ENCODE results near the gene PNMA8B. TPM values are rescaled to one million over a fixed set of nuclear protein-coding genes. Genes with fewer than 3 reads are reported as not detected.

The PNMA8B gene
- total RNA-seq, 1 donor from 2014 or later: 2.4 TPM

DNA sequence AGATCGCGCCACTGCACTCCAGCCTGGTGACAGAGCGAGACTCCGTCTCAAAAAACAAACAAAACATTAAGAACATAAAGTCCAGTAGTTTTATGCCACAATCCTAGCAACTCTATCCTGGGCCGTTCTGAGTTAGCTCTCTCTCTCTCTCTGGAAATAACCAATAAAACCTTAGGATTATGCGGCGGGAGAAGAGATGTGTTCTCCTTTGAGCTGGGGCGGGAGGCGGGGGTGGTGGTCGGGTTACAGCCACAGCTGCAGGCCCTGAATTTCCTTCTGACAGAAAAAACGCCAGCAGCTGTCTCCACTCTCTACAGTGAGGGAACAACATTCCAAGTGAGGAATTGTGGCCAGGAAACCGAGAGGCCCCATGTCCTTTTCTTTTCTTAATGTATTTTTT lies 15.3 kb downstream of the PNMA8B start:
- DNase-seq (ENCODE audit: extremely low spot score, unreplicated experiment): no peak
- peaks cover 35% of the 10 kb centered on the region for H3K4me1 Mint-ChIP-seq (ENCODE audit: unreplicated experiment)

GRCh38 chr19:46478356-46478986 lies 17.2 kb downstream of the PNMA8B start:
- TF ChIP-seq, protein P1, sequence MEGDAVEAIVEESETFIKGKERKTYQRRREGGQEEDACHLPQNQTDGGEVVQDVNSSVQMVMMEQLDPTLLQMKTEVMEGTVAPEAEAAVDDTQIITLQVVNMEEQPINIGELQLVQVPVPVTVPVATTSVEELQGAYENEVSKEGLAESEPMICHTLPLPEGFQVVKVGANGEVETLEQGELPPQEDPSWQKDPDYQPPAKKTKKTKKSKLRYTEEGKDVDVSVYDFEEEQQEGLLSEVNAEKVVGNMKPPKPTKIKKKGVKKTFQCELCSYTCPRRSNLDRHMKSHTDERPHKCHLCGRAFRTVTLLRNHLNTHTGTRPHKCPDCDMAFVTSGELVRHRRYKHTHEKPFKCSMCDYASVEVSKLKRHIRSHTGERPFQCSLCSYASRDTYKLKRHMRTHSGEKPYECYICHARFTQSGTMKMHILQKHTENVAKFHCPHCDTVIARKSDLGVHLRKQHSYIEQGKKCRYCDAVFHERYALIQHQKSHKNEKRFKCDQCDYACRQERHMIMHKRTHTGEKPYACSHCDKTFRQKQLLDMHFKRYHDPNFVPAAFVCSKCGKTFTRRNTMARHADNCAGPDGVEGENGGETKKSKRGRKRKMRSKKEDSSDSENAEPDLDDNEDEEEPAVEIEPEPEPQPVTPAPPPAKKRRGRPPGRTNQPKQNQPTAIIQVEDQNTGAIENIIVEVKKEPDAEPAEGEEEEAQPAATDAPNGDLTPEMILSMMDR (conservative IDR thresholded peaks at IDR 0.05): no peak
- Mint-ChIP-seq H3K4me3 (no peak overlapping the region), H3K27me3 (no peaks in the 10 kb centered on the region), H3K9me3 (no peaks in the 10 kb centered on the region), H3K36me3 (no peaks in the 10 kb centered on the region), H3K4me1 (ENCODE audit: unreplicated experiment) (peaks cover 30% of the 10 kb centered on the region), H3K27ac (no peak overlapping the region)
- no peak for DNase-seq (ENCODE audit: extremely low spot score, unreplicated experiment)

More for the DNA sequence above, 15.3 kb downstream of the PNMA8B start:
- Mint-ChIP-seq H3K4me3 (peak overlapping the region; percentile 12), H3K9me3 (no peaks in the 10 kb centered on the region), H3K36me3 (no peaks in the 10 kb centered on the region), H3K27me3 (no peaks in the 10 kb centered on the region), H3K27ac (peak overlapping the region; percentile 38)
- TF ChIP-seq, protein P1 (conservative IDR thresholded peaks at IDR 0.05): no peak

- H3K27me3 Mint-ChIP-seq: no peaks in the 10 kb centered on the region
- TF ChIP-seq, protein P1 (conservative IDR thresholded peaks at IDR 0.05): no peak
- no peak for DNase-seq (ENCODE audit: extremely low spot score, unreplicated experiment)
- no peaks in the 10 kb centered on the region for H3K36me3 Mint-ChIP-seq
- no peak overlapping the region for H3K27ac Mint-ChIP-seq
- no peak overlapping the region for H3K4me3 Mint-ChIP-seq
- H3K4me1 Mint-ChIP-seq (ENCODE audit: unreplicated experiment): peaks cover 11% of the 10 kb centered on the region
- H3K9me3 Mint-ChIP-seq: no peaks in the 10 kb centered on the region
Observed at GRCh38 chr19:46475986-46476385, 19.7 kb downstream of the PNMA8B start.

- H3K27me3 Mint-ChIP-seq: no peaks in the 10 kb centered on the region
- peaks cover 10% of the 10 kb centered on the region for H3K4me1 Mint-ChIP-seq (ENCODE audit: unreplicated experiment)
- H3K36me3 Mint-ChIP-seq: no peaks in the 10 kb centered on the region
- TF ChIP-seq, protein P1 (conservative IDR thresholded peaks at IDR 0.05): no peak
- no peaks in the 10 kb centered on the region for H3K9me3 Mint-ChIP-seq
- H3K4me3 Mint-ChIP-seq: no peak overlapping the region
- no peak for DNase-seq (ENCODE audit: extremely low spot score, unreplicated experiment)
- H3K27ac Mint-ChIP-seq: no peak overlapping the region
Observed at GRCh38 chr19:46474211-46474610, 21.5 kb downstream of the PNMA8B start.

DNA sequence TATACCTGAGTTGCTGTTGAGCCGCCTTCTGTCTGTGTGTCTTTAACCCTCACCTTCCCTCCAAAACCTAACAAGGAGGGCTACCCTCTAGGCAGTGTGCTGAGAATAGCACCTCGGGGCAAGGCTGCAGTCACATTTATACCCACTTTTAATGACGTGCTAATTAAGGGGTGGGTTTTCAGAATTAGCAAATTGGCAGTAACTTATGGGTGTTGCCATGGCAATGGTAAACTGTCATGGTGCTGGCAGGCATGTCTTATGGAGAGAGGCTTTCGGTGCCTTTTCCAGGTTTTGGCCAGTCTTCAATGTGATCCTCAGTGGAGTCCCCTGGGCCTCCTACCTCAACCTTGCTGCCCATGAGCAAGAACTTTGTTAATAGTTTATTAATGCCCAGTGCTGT lies 23.1 kb downstream of the PNMA8B start:
- peaks cover 4% of the 10 kb centered on the region for H3K4me1 Mint-ChIP-seq (ENCODE audit: unreplicated experiment)
- TF ChIP-seq, protein P1 (conservative IDR thresholded peaks at IDR 0.05): no peak
- peak overlapping the region; percentile 79 for H3K4me3 Mint-ChIP-seq
- DNase-seq (ENCODE audit: extremely low spot score, unreplicated experiment): no peak
- H3K27me3 Mint-ChIP-seq: no peaks in the 10 kb centered on the region
- H3K27ac Mint-ChIP-seq: no peak overlapping the region
- H3K36me3 Mint-ChIP-seq: peaks cover 2% of the 10 kb centered on the region
- H3K9me3 Mint-ChIP-seq: no peaks in the 10 kb centered on the region
